HEK293T (cell line): ENCODE results near the gene BMPER.

Experiments used
- CTCF ChIA-PET: fragments of 350-600 bp; formaldehyde crosslinking; extraction: SDS; loops from one replicate; lab custom pipeline; 2021; ENCODE audit warnings: antibody characterized with exemption, inconsistent platforms; lab: Yijun Ruan, JAX
- POLR2A ChIA-PET: fragments of 350-600 bp; formaldehyde crosslinking; extraction: SDS; loops from one replicate; lab custom pipeline; 2020; ENCODE audit warnings: antibody characterized with exemption, inconsistent platforms; lab: Yijun Ruan, JAX
- DNase-seq: peaks from one replicate; pipeline ENCODE4 v3.0.0; 2012; ENCODE audit warnings: mixed read lengths; ENCODE audit errors: extremely low spot score
- ARNT ChIP-seq: fragments of 450-650 bp; IDR thresholded peaks from 2 replicates; pipeline ENCODE4 v1.6.1; 2017; ENCODE audit warnings: mild to moderate bottlenecking
- BHLHE40 ChIP-seq: fragments of 450-650 bp; IDR thresholded peaks from 2 replicates; pipeline ENCODE4 v1.6.1; 2016; ENCODE audit warnings: mild to moderate bottlenecking, moderate library complexity, borderline replicate concordance
- CTBP1 ChIP-seq: fragments of 450-650 bp; IDR thresholded peaks from 2 replicates; pipeline ENCODE4 v1.6.1; 2016; ENCODE audit warnings: borderline replicate concordance
- ELF4 ChIP-seq: fragments of 450-650 bp; IDR thresholded peaks from 2 replicates; pipeline ENCODE4 v1.6.1; 2017; ENCODE audit warnings: antibody characterized with exemption
- FOXA1 ChIP-seq: fragments of 450-650 bp; IDR thresholded peaks from 2 replicates; pipeline ENCODE4 v1.6.1; 2016; ENCODE audit warnings: mild to moderate bottlenecking
- FOXK2 ChIP-seq: fragments of 450-650 bp; IDR thresholded peaks from 2 replicates; pipeline ENCODE4 v1.6.1; 2016; ENCODE audit warnings: mild to moderate bottlenecking
- FOXM1 ChIP-seq: fragments of 450-650 bp; IDR thresholded peaks from 2 replicates; pipeline ENCODE4 v1.6.1; 2017; ENCODE audit warnings: mild to moderate bottlenecking, borderline replicate concordance
- HDGF ChIP-seq: fragments of 450-650 bp; IDR thresholded peaks from 2 replicates; pipeline ENCODE4 v1.6.1; 2017; ENCODE audit warnings: antibody characterized with exemption, borderline replicate concordance
- L3MBTL2 ChIP-seq: fragments of 450-650 bp; conservative IDR thresholded peaks from 2 replicates; pipeline ENCODE4 v1.6.1; 2016; ENCODE audit warnings: mild to moderate bottlenecking
- LEF1 ChIP-seq: fragments of 450-650 bp; IDR thresholded peaks from 2 replicates; pipeline ENCODE4 v1.6.1; 2017; ENCODE audit warnings: mild to moderate bottlenecking, borderline replicate concordance
- NFRKB ChIP-seq: fragments of 450-650 bp; IDR thresholded peaks from 2 replicates; pipeline ENCODE4 v1.6.1; 2016; ENCODE audit warnings: mild to moderate bottlenecking, moderate library complexity
- SP1 ChIP-seq: fragments of 450-650 bp; IDR thresholded peaks from 2 replicates; pipeline ENCODE4 v1.6.1; 2017
- SUZ12 ChIP-seq: fragments of 450-650 bp; IDR thresholded peaks from 2 replicates; pipeline ENCODE4 v1.6.1; 2016; ENCODE audit warnings: mild to moderate bottlenecking
- TARDBP ChIP-seq: fragments of 450-650 bp; IDR thresholded peaks from 2 replicates; pipeline ENCODE4 v1.6.1; 2016
- ZNF384 ChIP-seq: fragments of 450-650 bp; IDR thresholded peaks from 2 replicates; pipeline ENCODE4 v1.6.1; 2016
- TF ChIP-seq, protein P1 (sequence below): fragments of 450-650 bp; IDR thresholded peaks from 2 replicates; pipeline ENCODE4 v1.6.1; 2016

The BMPER gene

DNA sequence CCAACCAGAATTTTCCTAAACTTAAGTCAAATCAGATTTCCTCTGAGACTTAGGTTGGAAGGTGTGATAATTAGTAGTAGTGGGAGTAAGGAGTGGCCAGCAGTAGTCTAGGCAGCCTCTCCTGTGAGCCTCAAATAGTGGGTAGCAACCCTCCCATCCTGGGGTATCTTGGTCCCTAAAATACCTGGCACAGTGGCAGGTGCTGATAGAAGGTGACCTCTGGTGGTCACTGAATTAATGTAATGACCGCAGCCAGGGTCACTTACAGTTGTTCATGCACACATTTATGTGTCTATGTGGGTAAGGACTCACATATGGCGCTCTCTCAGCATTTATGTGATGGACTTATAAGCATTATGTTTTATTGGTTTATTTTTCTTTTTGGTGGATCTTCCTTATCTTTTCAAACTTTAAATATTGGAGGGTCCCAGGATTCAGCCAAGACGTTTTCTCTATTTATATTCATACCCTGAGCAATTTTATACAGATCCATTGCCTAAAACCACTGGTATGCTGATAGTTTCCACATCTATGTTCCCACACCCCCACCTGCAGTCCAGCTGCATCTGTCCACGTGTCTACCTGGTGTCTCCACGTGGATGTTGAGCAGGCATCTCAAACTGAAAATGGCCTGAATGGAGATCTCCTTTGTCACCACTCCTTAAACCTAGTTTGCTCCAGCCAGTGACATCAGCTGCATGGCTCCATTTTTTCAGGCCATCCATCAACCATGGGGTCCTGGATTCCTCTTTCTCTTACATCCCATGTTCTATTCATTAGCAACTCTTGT lies 18.3 kb downstream of the BMPER start:
- DNase-seq, result no peak
- TF ChIP-seq TARDBP (no peak), BHLHE40 (no peak), NFRKB (no peak), LEF1 (no peak), CTBP1 (no peak), L3MBTL2 (no peak), FOXM1 (no peak), ZNF384 (no peak)
- ChIA-PET CTCF (interaction anchor here (1.2 to 1.6 kb wide), 1 partner anchor 9 kb away, joined by 9 read pairs; no protein-coding TSS in a partner anchor), POLR2A (no interaction called here)

DNA sequence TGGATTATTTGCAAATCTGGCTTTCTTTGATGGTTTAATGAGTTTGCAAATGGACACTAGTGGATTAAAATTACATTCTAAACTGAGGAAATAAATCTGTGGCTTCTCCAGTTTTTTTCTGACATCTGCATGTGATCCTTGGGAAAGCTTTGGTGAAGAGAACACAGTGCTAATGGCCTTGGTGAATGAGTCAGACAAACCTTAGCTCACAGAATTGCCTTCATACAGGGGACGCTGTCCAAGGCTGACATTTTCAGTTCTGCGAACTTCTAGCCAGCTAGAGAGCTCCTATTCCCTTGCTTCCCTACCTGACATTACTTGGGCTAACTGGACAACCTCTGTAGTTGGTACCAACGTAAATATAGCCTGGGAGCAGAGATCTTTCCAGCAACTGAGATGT lies 21.2 kb downstream of the BMPER start:
- CTCF ChIA-PET, result interaction anchor here (0.6 kb wide), 1 partner anchor 120 kb away, joined by 3 read pairs; no protein-coding TSS in a partner anchor
- POLR2A ChIA-PET, result no interaction called here

DNA sequence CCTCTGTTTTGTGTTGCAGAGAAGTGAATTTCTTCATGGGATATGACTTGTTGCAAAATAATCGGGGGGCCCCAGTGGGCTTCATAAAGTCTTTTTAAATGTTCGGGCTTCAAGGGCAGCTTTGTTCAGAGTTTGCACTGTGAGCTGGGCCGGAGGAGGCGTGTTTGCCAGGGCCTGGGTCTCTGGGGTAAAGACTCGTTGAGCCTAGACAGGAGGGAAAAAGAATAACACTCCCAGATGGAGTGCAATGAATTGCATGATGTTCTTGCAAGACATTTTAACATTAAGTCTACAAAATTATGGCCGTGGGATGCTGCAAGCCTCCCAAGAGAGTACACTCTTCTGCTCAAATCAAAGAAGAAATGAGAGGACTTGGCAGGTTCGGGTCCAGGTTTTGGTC lies 23.6 kb downstream of the BMPER start:
- CTCF ChIA-PET, result interaction anchor here (1.3 kb wide), 1 partner anchor 159 kb away, joined by 5 read pairs; no protein-coding TSS in a partner anchor
- no peak for DNase-seq
- POLR2A ChIA-PET, result no interaction called here
- TF ChIP-seq CTBP1 (no peak), TARDBP (no peak), SP1 (no peak), ZNF384 (no peak), HDGF (no peak), BHLHE40 (no peak), ARNT (no peak)

More for the DNA sequence above, 21.2 kb downstream of the BMPER start:
- TF ChIP-seq LEF1 (no peak), BHLHE40 (no peak), ZNF384 (no peak), FOXA1 (no peak), FOXM1 (no peak), FOXK2 (no peak), NFRKB (no peak), L3MBTL2 (no peak), ARNT (no peak)
- TF ChIP-seq, protein P1, sequence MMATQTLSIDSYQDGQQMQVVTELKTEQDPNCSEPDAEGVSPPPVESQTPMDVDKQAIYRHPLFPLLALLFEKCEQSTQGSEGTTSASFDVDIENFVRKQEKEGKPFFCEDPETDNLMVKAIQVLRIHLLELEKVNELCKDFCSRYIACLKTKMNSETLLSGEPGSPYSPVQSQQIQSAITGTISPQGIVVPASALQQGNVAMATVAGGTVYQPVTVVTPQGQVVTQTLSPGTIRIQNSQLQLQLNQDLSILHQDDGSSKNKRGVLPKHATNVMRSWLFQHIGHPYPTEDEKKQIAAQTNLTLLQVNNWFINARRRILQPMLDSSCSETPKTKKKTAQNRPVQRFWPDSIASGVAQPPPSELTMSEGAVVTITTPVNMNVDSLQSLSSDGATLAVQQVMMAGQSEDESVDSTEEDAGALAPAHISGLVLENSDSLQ, result no peak
- no peak for DNase-seq

DNA sequence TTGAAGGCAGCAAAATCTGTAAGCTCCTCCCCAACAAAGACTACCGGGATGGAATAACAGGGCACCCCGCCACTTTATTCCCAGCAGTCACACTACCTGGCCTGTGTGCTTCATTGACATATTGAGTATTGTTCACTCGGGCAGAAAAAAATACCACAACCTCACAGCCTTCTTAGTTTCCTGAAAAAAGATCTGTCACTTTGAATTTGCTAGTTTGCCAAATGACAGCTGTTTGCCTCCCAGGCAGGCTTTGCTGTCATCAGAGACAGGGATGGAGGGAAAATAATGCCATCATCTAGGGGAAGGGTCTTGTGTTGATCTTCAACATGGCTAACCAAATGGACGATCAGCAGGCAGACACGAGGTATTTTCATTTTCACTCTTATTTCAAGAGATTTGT lies 26.9 kb downstream of the BMPER start:
- ChIA-PET CTCF (interaction anchor here (0.5 to 2.8 kb wide), 37 partner anchors 8 to 748 kb away, joined by 3 to 20 read pairs (median 4); no protein-coding TSS in a partner anchor), POLR2A (no interaction called here)
- DNase-seq, result no peak
- TF ChIP-seq CTBP1 (no peak), ZNF384 (no peak), FOXA1 (no peak), SP1 (no peak), LEF1 (no peak), FOXK2 (no peak), ELF4 (no peak), BHLHE40 (no peak), SUZ12 (no peak)
- TF ChIP-seq, protein P1, result no peak

DNA sequence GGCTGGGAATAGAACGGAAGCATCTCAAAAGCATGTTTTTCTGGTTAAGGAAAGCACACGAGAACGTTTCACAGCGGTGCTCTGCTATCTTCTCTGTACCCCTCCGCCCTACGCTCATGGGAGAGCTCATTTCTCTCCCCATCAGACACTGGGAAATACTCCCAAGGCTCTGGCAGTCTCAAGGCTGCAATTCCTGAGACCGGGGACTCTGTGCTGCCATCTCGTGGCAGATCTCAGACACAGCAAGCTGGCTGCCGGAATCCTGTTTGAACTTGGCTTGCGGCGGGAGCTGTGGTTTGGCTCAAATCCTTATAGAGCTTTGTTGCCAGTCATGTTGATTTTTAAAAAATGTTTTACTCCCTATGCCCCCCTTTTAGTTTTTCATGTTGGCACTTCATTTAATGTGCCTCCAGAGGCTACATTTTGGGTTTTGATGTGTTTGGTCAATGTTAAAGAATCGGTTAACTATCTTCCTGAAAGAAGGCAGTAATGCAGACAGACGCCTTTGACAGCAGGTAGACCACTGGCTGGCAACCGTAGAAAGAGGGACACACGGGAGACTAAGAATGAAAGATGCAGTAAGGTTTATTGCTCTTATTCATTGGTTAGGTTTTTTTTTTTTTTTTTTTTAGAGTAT lies 27.6 kb downstream of the BMPER start:
- TF ChIP-seq ZNF384 (no peak), CTBP1 (no peak), FOXA1 (no peak), FOXM1 (no peak), LEF1 (no peak), ELF4 (no peak), SP1 (no peak), TARDBP (no peak), BHLHE40 (no peak), SUZ12 (no peak), L3MBTL2 (no peak)
- TF ChIP-seq, protein P1, result no peak
- peak; percentile 83 for DNase-seq
- ChIA-PET POLR2A (interaction anchor here (0.8 kb wide), 1 partner anchor 16 kb away, joined by 3 read pairs; no protein-coding TSS in a partner anchor), CTCF (interaction anchor here (0.5 to 2.7 kb wide), 38 partner anchors 8 to 749 kb away, joined by 3 to 20 read pairs (median 4); no protein-coding TSS in a partner anchor)
